GM23338 (cell line): ENCODE data around the gene SLC45A3. TPM values are rescaled to one million over a fixed set of nuclear protein-coding genes. Genes with fewer than 3 reads are reported as not detected.

ENCODE experiments used
- ATAC-seq: fragments of 200-7000 bp; cut with Tn5 transposase; 3 replicates; pipeline ENCODE4 v1.9.1; 2020
- DNase-seq: peaks from one replicate; pipeline ENCODE4 v3.0.0-alpha.2; 2015; ENCODE audit warnings: low spot score
- H2AFZ ChIP-seq: fragments of 200-600 bp; sonication (generic); 2 replicates; pipeline ENCODE4 v1.8.0; 2016; ENCODE audit warnings: antibody characterized with exemption, mild to moderate bottlenecking, moderate library complexity
- H3F3A ChIP-seq: fragments of 200-600 bp; sonication (generic); replicated peaks from 2 replicates; pipeline ENCODE4 v1.8.0; 2017; ENCODE audit warnings: antibody characterized with exemption, mixed run types, low read depth
- H3K27ac ChIP-seq: fragments of 200-600 bp; sonication (generic); 2 replicates; pipeline ENCODE4 v1.6.1; 2016; ENCODE audit warnings: low read depth
- H3K27me3 ChIP-seq: fragments of 200-600 bp; sonication (generic); 2 replicates; pipeline ENCODE4 v1.8.0; 2016; ENCODE audit warnings: mild to moderate bottlenecking, mixed run types, moderate library complexity; ENCODE audit not compliant: insufficient read depth
- H3K36me3 ChIP-seq: fragments of 200-600 bp; sonication (generic); 2 replicates; pipeline ENCODE4 v1.8.0; 2016; ENCODE audit warnings: mild to moderate bottlenecking; ENCODE audit not compliant: insufficient read depth
- H3K4me1 ChIP-seq: fragments of 200-600 bp; sonication (generic); 2 replicates; pipeline ENCODE4 v1.8.0; 2016; ENCODE audit warnings: mild to moderate bottlenecking, moderate library complexity; ENCODE audit not compliant: insufficient read depth
- H3K4me2 ChIP-seq: fragments of 200-600 bp; sonication (generic); 2 replicates; pipeline ENCODE4 v1.7.1; 2017; ENCODE audit warnings: mixed run types
- H3K4me3 ChIP-seq: fragments of 200-600 bp; sonication (generic); 2 replicates; pipeline ENCODE4 v1.6.1; 2016; ENCODE audit warnings: mixed run types
- H3K79me2 ChIP-seq: fragments of 200-600 bp; sonication (generic); replicated peaks from 2 replicates; pipeline ENCODE4 v1.8.0; 2017; ENCODE audit warnings: mild to moderate bottlenecking; ENCODE audit not compliant: insufficient read depth
- H3K9me2 ChIP-seq: fragments of 200-600 bp; sonication (generic); 2 replicates; pipeline ENCODE4 v1.8.0; 2017; ENCODE audit not compliant: insufficient read depth
- H4K20me1 ChIP-seq: fragments of 200-600 bp; sonication (generic); replicated peaks from 2 replicates; pipeline ENCODE4 v1.8.0; 2017; ENCODE audit warnings: mild to moderate bottlenecking; ENCODE audit not compliant: insufficient read depth
- H3K27ac Mint-ChIP-seq: 2 replicates; pipeline ENCODE4 v1.8.0; 2020; ENCODE audit warnings: inconsistent platforms, mild to moderate bottlenecking, moderate library complexity, mixed read lengths
- H3K27me3 Mint-ChIP-seq: 3 replicates; pipeline ENCODE4 v1.8.0; 2022; ENCODE audit warnings: low read depth, mild to moderate bottlenecking, moderate library complexity, mixed read lengths, inconsistent platforms; ENCODE audit not compliant: insufficient read depth, poor library complexity
- H3K36me3 Mint-ChIP-seq: 3 replicates; pipeline ENCODE4 v1.8.0; 2021; ENCODE audit warnings: low read depth, mild to moderate bottlenecking, inconsistent platforms, moderate library complexity, mixed read lengths
- H3K4me1 Mint-ChIP-seq: 3 replicates; pipeline ENCODE4 v1.8.0; 2020; ENCODE audit warnings: mild to moderate bottlenecking, inconsistent platforms, mixed read lengths
- H3K4me3 Mint-ChIP-seq: 3 replicates; pipeline ENCODE4 v1.8.0; 2021; ENCODE audit warnings: moderate library complexity, mild to moderate bottlenecking, inconsistent platforms, mixed read lengths
- H3K9me3 Mint-ChIP-seq: 3 replicates; pipeline ENCODE4 v1.8.0; 2020; ENCODE audit warnings: moderate library complexity, mild to moderate bottlenecking, inconsistent platforms, mixed read lengths
- CREB1 ChIP-seq: fragments of 250-450 bp; sonication (Bioruptor Pico); IDR thresholded peaks from 2 replicates; pipeline ENCODE4 v1.5.0; 2020; ENCODE audit warnings: low read depth, mild to moderate bottlenecking, moderate library complexity
- CTCF ChIP-seq, 2 experiments: fragments of 200-600 bp in 1 of 2; sonication (generic) in 1 of 2; conservative IDR thresholded peaks; 2 replicates each; pipeline versions ENCODE4 v1.5.1 to v1.6.1; 2016 to 2017; ENCODE audit warnings: antibody characterized with exemption in 2 of 2, low read depth in 2 of 2, mild to moderate bottlenecking in 2 of 2, moderate library complexity in 1 of 2
- EZH2 ChIP-seq: fragments of 200-600 bp; sonication (generic); IDR thresholded peaks from one replicate; pipeline ENCODE4 v1.8.0; 2017; ENCODE audit warnings: antibody characterized with exemption, mild to moderate bottlenecking, low read depth; ENCODE audit not compliant: unreplicated experiment
- EZH2phosphoT487 ChIP-seq: fragments of 200-600 bp; sonication (generic); IDR thresholded peaks from one replicate; pipeline ENCODE4 v1.8.1; 2018; ENCODE audit warnings: antibody characterized with exemption; ENCODE audit not compliant: unreplicated experiment
- JUNB ChIP-seq: IDR thresholded peaks from one replicate; pipeline ENCODE4 v1.6.1; 2016; ENCODE audit warnings: antibody characterized with exemption; ENCODE audit not compliant: unreplicated experiment
- NANOG ChIP-seq: IDR thresholded peaks from 2 replicates; pipeline ENCODE4 v1.6.1; 2016; ENCODE audit warnings: antibody characterized with exemption, borderline replicate concordance
- POLR2AphosphoS5 ChIP-seq: IDR thresholded peaks from 2 replicates; pipeline ENCODE4 v1.6.1; 2016; ENCODE audit warnings: antibody characterized with exemption, low read depth
- STAT1 ChIP-seq: IDR thresholded peaks from one replicate; pipeline ENCODE4 v1.6.1; 2016; ENCODE audit warnings: antibody characterized with exemption; ENCODE audit not compliant: unreplicated experiment
- ZNF114 ChIP-seq: fragments of 250-450 bp; sonication (Bioruptor Pico); IDR thresholded peaks from 2 replicates; pipeline ENCODE4 v1.5.0; 2020; ENCODE audit warnings: mild to moderate bottlenecking, moderate library complexity
- ZNF331 ChIP-seq: fragments of 250-450 bp; sonication (Bioruptor Pico); IDR thresholded peaks from 2 replicates; pipeline ENCODE4 v1.5.0; 2020; ENCODE audit warnings: low read depth, mild to moderate bottlenecking, moderate library complexity
- polyA plus RNA-seq: library from polyadenylated mRNA; unstranded; fragments of >200 nt; fragmentation: Nextera tagmentation; extraction: Ambion mirVana; gene quantifications from 2 replicates; pipeline ENCODE4 v1.2.1, GENCODE V29; 2016
- total RNA-seq: library from RNA; depleted of rRNA; stranded (reverse); fragments of >200 nt; shearing (Covaris generic); gene quantifications from 2 replicates; pipeline ENCODE4 v1.2.3, GENCODE V29; 2014
- TF ChIP-seq, protein P1 (sequence below): IDR thresholded peaks from one replicate; pipeline ENCODE4 v1.6.1; 2018; ENCODE audit warnings: antibody characterized with exemption; ENCODE audit not compliant: unreplicated experiment
- TF ChIP-seq, protein P2 (sequence below): fragments of 250-450 bp; sonication (Bioruptor Pico); IDR thresholded peaks from 2 replicates; pipeline ENCODE4 v1.5.0; 2020; ENCODE audit warnings: mild to moderate bottlenecking, moderate library complexity
- TF ChIP-seq, protein P3 (sequence below): IDR thresholded peaks from 2 replicates; pipeline ENCODE4 v1.6.1; 2016; ENCODE audit warnings: antibody characterized with exemption

SLC45A3 gene
- total and polyA plus RNA-seq, 2 experiments from 2014 or later: 4.7 to 16.0 TPM

DNA sequence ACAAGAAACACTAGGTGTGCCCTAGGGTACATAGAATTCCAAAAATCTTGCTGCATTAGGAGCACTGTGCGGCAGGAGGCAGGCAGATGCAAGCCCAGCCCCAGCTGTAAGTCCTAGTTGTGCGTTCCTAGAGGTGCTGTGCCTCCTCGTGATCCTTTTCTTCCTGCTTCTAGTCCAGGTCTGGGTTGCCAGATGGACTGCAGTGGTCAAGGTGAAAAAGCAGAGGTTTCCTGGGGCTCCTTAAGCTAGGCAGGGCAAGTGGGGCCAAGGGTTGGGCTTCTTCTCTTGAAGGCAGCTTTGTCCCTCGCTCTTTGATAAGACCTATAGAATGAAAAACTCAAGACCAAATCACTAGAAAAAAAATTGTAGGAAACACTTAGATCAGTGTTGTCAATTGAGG, 21.6 kb upstream of the SLC45A3 start:
- H3K27ac Mint-ChIP-seq: no peak overlapping the region

More for the DNA sequence above, 21.6 kb upstream of the SLC45A3 start:
- H3K9me3 Mint-ChIP-seq: no peaks in the 10 kb centered on the region
- H3K4me1 Mint-ChIP-seq: peaks cover 25% of the 10 kb centered on the region
- Histone ChIP-seq H3K9me2 (no peaks in the 10 kb centered on the region), H3K27me3 (no peaks in the 10 kb centered on the region), H2AFZ (no peak overlapping the region), H3K4me1 (peaks cover 15% of the 10 kb centered on the region), H3K36me3 (peaks cover 6% of the 10 kb centered on the region; the same call in 1 of the 2 replicates), H3K27ac (peak overlapping the region; percentile 79), H3K79me2 (no peaks in the 10 kb centered on the region), H4K20me1 (0 out of 2 replicates have a peak, but pooled peaks cover 3% of the 10 kb centered on the region), H3K4me2 (no peak overlapping the region), H3F3A (peaks cover 15% of the 10 kb centered on the region; the same call in 1 of the 2 replicates), H3K4me3 (no peak overlapping the region)
- TF ChIP-seq EZH2: no peak
- TF ChIP-seq, protein P1, sequence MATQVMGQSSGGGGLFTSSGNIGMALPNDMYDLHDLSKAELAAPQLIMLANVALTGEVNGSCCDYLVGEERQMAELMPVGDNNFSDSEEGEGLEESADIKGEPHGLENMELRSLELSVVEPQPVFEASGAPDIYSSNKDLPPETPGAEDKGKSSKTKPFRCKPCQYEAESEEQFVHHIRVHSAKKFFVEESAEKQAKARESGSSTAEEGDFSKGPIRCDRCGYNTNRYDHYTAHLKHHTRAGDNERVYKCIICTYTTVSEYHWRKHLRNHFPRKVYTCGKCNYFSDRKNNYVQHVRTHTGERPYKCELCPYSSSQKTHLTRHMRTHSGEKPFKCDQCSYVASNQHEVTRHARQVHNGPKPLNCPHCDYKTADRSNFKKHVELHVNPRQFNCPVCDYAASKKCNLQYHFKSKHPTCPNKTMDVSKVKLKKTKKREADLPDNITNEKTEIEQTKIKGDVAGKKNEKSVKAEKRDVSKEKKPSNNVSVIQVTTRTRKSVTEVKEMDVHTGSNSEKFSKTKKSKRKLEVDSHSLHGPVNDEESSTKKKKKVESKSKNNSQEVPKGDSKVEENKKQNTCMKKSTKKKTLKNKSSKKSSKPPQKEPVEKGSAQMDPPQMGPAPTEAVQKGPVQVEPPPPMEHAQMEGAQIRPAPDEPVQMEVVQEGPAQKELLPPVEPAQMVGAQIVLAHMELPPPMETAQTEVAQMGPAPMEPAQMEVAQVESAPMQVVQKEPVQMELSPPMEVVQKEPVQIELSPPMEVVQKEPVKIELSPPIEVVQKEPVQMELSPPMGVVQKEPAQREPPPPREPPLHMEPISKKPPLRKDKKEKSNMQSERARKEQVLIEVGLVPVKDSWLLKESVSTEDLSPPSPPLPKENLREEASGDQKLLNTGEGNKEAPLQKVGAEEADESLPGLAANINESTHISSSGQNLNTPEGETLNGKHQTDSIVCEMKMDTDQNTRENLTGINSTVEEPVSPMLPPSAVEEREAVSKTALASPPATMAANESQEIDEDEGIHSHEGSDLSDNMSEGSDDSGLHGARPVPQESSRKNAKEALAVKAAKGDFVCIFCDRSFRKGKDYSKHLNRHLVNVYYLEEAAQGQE: no peak
- TF ChIP-seq STAT1: no peak
- TF ChIP-seq CREB1 (CRISPR knock-in tag): no peak
- TF ChIP-seq JUNB: no peak
- TF ChIP-seq, protein P2, sequence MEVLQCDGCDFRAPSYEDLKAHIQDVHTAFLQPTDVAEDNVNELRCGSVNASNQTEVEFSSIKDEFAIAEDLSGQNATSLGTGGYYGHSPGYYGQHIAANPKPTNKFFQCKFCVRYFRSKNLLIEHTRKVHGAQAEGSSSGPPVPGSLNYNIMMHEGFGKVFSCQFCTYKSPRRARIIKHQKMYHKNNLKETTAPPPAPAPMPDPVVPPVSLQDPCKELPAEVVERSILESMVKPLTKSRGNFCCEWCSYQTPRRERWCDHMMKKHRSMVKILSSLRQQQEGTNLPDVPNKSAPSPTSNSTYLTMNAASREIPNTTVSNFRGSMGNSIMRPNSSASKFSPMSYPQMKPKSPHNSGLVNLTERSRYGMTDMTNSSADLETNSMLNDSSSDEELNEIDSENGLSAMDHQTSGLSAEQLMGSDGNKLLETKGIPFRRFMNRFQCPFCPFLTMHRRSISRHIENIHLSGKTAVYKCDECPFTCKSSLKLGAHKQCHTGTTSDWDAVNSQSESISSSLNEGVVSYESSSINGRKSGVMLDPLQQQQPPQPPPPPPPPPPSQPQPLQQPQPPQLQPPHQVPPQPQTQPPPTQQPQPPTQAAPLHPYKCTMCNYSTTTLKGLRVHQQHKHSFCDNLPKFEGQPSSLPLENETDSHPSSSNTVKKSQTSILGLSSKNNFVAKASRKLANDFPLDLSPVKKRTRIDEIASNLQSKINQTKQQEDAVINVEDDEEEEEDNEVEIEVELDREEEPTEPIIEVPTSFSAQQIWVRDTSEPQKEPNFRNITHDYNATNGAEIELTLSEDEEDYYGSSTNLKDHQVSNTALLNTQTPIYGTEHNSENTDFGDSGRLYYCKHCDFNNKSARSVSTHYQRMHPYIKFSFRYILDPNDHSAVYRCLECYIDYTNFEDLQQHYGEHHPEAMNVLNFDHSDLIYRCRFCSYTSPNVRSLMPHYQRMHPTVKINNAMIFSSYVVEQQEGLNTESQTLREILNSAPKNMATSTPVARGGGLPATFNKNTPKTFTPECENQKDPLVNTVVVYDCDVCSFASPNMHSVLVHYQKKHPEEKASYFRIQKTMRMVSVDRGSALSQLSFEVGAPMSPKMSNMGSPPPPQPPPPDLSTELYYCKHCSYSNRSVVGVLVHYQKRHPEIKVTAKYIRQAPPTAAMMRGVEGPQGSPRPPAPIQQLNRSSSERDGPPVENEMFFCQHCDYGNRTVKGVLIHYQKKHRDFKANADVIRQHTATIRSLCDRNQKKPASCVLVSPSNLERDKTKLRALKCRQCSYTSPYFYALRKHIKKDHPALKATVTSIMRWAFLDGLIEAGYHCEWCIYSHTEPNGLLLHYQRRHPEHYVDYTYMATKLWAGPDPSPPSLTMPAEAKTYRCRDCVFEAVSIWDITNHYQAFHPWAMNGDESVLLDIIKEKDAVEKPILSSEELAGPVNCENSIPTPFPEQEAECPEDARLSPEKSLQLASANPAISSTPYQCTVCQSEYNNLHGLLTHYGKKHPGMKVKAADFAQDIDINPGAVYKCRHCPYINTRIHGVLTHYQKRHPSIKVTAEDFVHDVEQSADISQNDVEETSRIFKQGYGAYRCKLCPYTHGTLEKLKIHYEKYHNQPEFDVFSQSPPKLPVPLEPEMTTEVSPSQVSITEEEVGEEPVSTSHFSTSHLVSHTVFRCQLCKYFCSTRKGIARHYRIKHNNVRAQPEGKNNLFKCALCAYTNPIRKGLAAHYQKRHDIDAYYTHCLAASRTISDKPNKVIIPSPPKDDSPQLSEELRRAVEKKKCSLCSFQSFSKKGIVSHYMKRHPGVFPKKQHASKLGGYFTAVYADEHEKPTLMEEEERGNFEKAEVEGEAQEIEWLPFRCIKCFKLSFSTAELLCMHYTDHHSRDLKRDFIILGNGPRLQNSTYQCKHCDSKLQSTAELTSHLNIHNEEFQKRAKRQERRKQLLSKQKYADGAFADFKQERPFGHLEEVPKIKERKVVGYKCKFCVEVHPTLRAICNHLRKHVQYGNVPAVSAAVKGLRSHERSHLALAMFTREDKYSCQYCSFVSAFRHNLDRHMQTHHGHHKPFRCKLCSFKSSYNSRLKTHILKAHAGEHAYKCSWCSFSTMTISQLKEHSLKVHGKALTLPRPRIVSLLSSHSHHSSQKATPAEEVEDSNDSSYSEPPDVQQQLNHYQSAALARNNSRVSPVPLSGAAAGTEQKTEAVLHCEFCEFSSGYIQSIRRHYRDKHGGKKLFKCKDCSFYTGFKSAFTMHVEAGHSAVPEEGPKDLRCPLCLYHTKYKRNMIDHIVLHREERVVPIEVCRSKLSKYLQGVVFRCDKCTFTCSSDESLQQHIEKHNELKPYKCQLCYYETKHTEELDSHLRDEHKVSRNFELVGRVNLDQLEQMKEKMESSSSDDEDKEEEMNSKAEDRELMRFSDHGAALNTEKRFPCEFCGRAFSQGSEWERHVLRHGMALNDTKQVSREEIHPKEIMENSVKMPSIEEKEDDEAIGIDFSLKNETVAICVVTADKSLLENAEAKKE (CRISPR knock-in tag): no peak
- TF ChIP-seq ZNF114 (CRISPR knock-in tag): no peak
- no peak for TF ChIP-seq ZNF331 (CRISPR knock-in tag)
- TF ChIP-seq, protein P3, sequence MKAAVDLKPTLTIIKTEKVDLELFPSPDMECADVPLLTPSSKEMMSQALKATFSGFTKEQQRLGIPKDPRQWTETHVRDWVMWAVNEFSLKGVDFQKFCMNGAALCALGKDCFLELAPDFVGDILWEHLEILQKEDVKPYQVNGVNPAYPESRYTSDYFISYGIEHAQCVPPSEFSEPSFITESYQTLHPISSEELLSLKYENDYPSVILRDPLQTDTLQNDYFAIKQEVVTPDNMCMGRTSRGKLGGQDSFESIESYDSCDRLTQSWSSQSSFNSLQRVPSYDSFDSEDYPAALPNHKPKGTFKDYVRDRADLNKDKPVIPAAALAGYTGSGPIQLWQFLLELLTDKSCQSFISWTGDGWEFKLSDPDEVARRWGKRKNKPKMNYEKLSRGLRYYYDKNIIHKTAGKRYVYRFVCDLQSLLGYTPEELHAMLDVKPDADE: no peak
- TF ChIP-seq POLR2AphosphoS5: no peak
- TF ChIP-seq EZH2phosphoT487: no peak
- no peak for TF ChIP-seq CTCF (conservative IDR thresholded peaks at IDR 0.05; ENCODE audit: low read depth in 2 of 2)
- TF ChIP-seq NANOG: no peak
- H3K36me3 Mint-ChIP-seq: no peaks in the 10 kb centered on the region
- peaks cover 15% of the 10 kb centered on the region for H3K27me3 Mint-ChIP-seq
- no peak overlapping the region; the same call in 2 of the 3 replicates for H3K4me3 Mint-ChIP-seq
- ATAC-seq (peak; percentile 11; the same call in 1 of the 3 replicates), DNase-seq (no peak)
